Panc1 (cell line): Measurements from ENCODE around the gene FBXO31. TPM values are rescaled to one million over a fixed set of nuclear protein-coding genes. Genes with fewer than 3 reads are reported as not detected.

Experiments
- ATAC-seq: fragments of 200-7000 bp; cut with Tn5 transposase; 2 replicates; pipeline ENCODE4 v1.9.1; 2020; ENCODE audit warnings: mild to moderate bottlenecking, moderate library complexity
- BruUV-seq: library from RNA; stranded (reverse); fragments of 400-500 nt; replicated peaks from 2 replicates; lab custom pipeline; 2021; lab: Mats Ljungman, UMichigan
- CTCF ChIA-PET: fragments of 300-600 bp; sonication (Branson Sonifier 250); formaldehyde crosslinking; loops from one replicate; lab custom pipeline; 2022; ENCODE audit warnings: antibody characterized with exemption; lab: Charles Lee
- POLR2A ChIA-PET: fragments of 300-600 bp; sonication (Branson Sonifier 250); formaldehyde crosslinking; loops from one replicate; lab custom pipeline; 2022; ENCODE audit warnings: antibody characterized with exemption; lab: Charles Lee
- DNase-seq: peaks from one replicate; pipeline ENCODE4 v3.0.0-alpha.2; 2010; ENCODE audit warnings: low read depth, low spot score
- H3K27ac ChIP-seq: 2 replicates; pipeline ENCODE4 v1.5.1; 2011; ENCODE audit warnings: mild to moderate bottlenecking, low read length, inconsistent platforms
- H3K27me3 ChIP-seq: fragments of 200-500 bp; sonication (Bioruptor generic); 2 replicates; pipeline ENCODE4 v1.6.0; 2014; ENCODE audit warnings: low read length, inconsistent platforms; ENCODE audit not compliant: control insufficient read depth, insufficient read depth
- H3K36me3 ChIP-seq: fragments of 200-500 bp; sonication (Bioruptor generic); 2 replicates; pipeline ENCODE4 v1.5.1; 2014; ENCODE audit warnings: inconsistent platforms, mild to moderate bottlenecking, low read length, moderate library complexity; ENCODE audit not compliant: control insufficient read depth, insufficient read depth
- H3K4me1 ChIP-seq: 2 replicates; pipeline ENCODE4 v1.5.1; 2011; ENCODE audit warnings: inconsistent platforms, mild to moderate bottlenecking, low read length, moderate library complexity; ENCODE audit not compliant: control insufficient read depth, insufficient read depth
- H3K4me3 ChIP-seq, 2 experiments: 2 replicates each; pipeline ENCODE4 v1.5.1; 2011 to 2012; ENCODE audit warnings: low read depth in 2 of 2, low read length in 2 of 2, mild to moderate bottlenecking in 2 of 2, inconsistent platforms in 1 of 2, moderate library complexity in 1 of 2
- H3K9me3 ChIP-seq: fragments of 200-500 bp; sonication (Bioruptor generic); 2 replicates; pipeline ENCODE4 v1.5.1; 2014; ENCODE audit warnings: low read depth, mild to moderate bottlenecking, inconsistent platforms, low read length, moderate library complexity; ENCODE audit not compliant: control insufficient read depth, insufficient read depth
- POLR2AphosphoS5 ChIP-seq: IDR thresholded peaks from 2 replicates; pipeline ENCODE4 v1.6.1; 2012; ENCODE audit warnings: mild to moderate bottlenecking, low read depth, low read length, moderate library complexity
- SIN3A ChIP-seq: IDR thresholded peaks from 2 replicates; pipeline ENCODE4 v1.6.1; 2012; ENCODE audit warnings: low read depth, mild to moderate bottlenecking, low read length, moderate library complexity, borderline replicate concordance; ENCODE audit not compliant: insufficient read depth
- TCF7L2 ChIP-seq: IDR thresholded peaks from 2 replicates; pipeline ENCODE4 v1.6.1; 2011; ENCODE audit warnings: mild to moderate bottlenecking, low read depth, low read length, inconsistent platforms
- in situ Hi-C: cut with HindIII; loops from 2 replicates; pipeline ENCODE4 v1.10.0; 2016; ENCODE audit warnings: low sequenced_read_pairs, low pct_unique_long_range_greater_than_20kb
- intact Hi-C: fragments of 100-400 bp; cut with micrococcal nuclease; formaldehyde crosslinking; loops from one replicate; pipeline ENCODE4 v1.10.0; 2022; ENCODE audit not compliant: unreplicated experiment
- total RNA-seq: library from RNA; stranded (reverse); gene quantifications from one replicate; pipeline ENCODE4 v1.2.1, GENCODE V29; 2021; ENCODE audit not compliant: unreplicated experiment
- TF ChIP-seq, protein P1 (sequence below), 2 experiments: IDR thresholded peaks; 2 replicates each; pipeline ENCODE4 v1.6.1; 2011 to 2012; ENCODE audit warnings: low read depth in 2 of 2, control low read depth in 1 of 2, low read length in 1 of 2, mild to moderate bottlenecking in 1 of 2, moderate library complexity in 1 of 2; ENCODE audit not compliant: insufficient read depth in 1 of 2
- TF ChIP-seq, protein P2 (sequence below): fragments of 450-650 bp; IDR thresholded peaks from 2 replicates; pipeline ENCODE4 v1.5.1; 2017; ENCODE audit warnings: mild to moderate bottlenecking

FBXO31 gene
- total RNA-seq, 1 experiment from 2014 or later = 22.4 TPM

DNA sequence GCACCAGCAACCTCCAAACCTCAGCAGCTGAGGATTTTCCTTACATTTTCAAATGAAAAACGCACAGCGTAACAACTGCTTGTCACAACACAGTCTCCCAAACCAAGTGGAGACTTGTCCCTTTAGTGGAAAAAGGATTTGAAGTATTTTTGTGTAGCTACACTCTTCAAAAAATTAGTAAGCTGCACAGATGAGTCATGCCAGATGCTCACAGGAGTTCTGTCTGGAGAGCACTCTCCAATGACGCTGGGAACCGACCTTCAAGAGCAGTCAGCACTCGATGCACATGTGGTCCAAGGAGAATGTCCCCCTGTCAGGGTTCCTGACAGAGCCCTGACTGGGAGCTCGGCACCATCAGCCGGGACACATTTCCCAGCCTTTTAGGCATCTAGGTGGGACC lies 48.4 kb upstream of the FBXO31 start:
- in situ Hi-C loops = no loop called here
- intact Hi-C loops = no loop called here
- ChIA-PET CTCF (no interaction called here), POLR2A (no interaction called here)
- H3K4me3 ChIP-seq = no peak overlapping the region
- TF ChIP-seq SIN3A (no peak), POLR2AphosphoS5 (no peak), TCF7L2 (no peak)
- TF ChIP-seq, protein P1, sequence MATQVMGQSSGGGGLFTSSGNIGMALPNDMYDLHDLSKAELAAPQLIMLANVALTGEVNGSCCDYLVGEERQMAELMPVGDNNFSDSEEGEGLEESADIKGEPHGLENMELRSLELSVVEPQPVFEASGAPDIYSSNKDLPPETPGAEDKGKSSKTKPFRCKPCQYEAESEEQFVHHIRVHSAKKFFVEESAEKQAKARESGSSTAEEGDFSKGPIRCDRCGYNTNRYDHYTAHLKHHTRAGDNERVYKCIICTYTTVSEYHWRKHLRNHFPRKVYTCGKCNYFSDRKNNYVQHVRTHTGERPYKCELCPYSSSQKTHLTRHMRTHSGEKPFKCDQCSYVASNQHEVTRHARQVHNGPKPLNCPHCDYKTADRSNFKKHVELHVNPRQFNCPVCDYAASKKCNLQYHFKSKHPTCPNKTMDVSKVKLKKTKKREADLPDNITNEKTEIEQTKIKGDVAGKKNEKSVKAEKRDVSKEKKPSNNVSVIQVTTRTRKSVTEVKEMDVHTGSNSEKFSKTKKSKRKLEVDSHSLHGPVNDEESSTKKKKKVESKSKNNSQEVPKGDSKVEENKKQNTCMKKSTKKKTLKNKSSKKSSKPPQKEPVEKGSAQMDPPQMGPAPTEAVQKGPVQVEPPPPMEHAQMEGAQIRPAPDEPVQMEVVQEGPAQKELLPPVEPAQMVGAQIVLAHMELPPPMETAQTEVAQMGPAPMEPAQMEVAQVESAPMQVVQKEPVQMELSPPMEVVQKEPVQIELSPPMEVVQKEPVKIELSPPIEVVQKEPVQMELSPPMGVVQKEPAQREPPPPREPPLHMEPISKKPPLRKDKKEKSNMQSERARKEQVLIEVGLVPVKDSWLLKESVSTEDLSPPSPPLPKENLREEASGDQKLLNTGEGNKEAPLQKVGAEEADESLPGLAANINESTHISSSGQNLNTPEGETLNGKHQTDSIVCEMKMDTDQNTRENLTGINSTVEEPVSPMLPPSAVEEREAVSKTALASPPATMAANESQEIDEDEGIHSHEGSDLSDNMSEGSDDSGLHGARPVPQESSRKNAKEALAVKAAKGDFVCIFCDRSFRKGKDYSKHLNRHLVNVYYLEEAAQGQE (IDR thresholded peaks at IDR 0.05; ENCODE audit: insufficient read depth in 1 of 2, low read depth in 2 of 2, low read length in 1 of 2) = no peak
- TF ChIP-seq, protein P2, sequence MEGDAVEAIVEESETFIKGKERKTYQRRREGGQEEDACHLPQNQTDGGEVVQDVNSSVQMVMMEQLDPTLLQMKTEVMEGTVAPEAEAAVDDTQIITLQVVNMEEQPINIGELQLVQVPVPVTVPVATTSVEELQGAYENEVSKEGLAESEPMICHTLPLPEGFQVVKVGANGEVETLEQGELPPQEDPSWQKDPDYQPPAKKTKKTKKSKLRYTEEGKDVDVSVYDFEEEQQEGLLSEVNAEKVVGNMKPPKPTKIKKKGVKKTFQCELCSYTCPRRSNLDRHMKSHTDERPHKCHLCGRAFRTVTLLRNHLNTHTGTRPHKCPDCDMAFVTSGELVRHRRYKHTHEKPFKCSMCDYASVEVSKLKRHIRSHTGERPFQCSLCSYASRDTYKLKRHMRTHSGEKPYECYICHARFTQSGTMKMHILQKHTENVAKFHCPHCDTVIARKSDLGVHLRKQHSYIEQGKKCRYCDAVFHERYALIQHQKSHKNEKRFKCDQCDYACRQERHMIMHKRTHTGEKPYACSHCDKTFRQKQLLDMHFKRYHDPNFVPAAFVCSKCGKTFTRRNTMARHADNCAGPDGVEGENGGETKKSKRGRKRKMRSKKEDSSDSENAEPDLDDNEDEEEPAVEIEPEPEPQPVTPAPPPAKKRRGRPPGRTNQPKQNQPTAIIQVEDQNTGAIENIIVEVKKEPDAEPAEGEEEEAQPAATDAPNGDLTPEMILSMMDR = no peak
- H3K9me3 ChIP-seq = no peaks in the 10 kb centered on the region
- no peaks in the 10 kb centered on the region for H3K27me3 ChIP-seq
- H3K36me3 ChIP-seq = peaks cover 2% of the 10 kb centered on the region; the same call in 1 of the 2 replicates
- no peaks in the 10 kb centered on the region for H3K4me1 ChIP-seq
- ATAC-seq = no peak
- DNase-seq = no peak
- no peak overlapping the region for H3K27ac ChIP-seq
- no TSS peak for BruUV-seq

DNA sequence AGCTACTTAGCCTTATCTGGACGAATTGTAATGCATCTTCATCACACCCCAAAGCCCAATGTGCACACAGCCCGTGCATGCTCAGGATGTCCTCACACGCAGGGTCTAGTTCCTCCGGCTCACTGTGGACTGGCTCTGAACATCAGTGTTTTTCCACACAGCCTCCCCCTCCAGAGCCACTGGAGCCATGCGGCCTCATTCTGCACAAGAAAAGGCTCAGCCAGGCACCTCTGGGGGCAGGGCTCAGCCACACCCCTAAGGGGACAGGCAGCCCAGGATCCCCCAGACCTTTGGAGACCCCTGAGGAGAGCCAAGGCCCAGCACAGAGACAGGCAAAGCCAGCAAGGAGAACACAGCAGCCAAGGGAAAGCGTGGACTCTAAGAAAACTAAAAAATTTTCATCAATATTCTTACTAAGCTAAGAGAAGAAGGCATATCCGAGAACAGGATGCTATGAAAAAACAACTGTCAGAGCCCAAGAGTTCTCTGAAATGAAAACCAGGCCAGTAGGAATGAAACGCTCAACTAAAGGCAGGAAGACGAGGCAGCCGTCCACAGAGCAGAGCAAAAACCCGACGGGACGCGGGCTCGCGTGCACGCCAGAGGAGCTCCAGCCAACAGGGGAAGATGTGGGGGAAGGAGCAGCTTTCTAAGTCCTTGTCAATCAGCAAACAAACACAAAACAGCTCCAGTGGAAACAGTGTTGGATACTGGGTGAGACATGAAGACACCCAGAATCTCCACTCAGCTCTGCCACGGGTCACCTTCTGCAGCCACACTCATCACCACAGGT lies 43.0 kb upstream of the FBXO31 start:
- CTCF ChIA-PET = no interaction called here
- TF ChIP-seq POLR2AphosphoS5 (no peak), TCF7L2 (no peak), SIN3A (no peak)
- TF ChIP-seq, protein P1 (IDR thresholded peaks at IDR 0.05; ENCODE audit: insufficient read depth in 1 of 2, low read depth in 2 of 2, low read length in 1 of 2) = no peak
- TF ChIP-seq, protein P2 = no peak
- no peaks in the 10 kb centered on the region for H3K4me1 ChIP-seq
- peaks cover 2% of the 10 kb centered on the region; the same call in 1 of the 2 replicates for H3K36me3 ChIP-seq
- DNase-seq (no peak), ATAC-seq (no peak)
- no peak overlapping the region for H3K4me3 ChIP-seq
- no peaks in the 10 kb centered on the region for H3K27me3 ChIP-seq
- in situ Hi-C loops (no loop called here), intact Hi-C loops (no loop called here)
- no peaks in the 10 kb centered on the region for H3K9me3 ChIP-seq
- POLR2A ChIA-PET = no interaction called here
- BruUV-seq = no TSS peak
- no peak overlapping the region for H3K27ac ChIP-seq
